ENCODE measurements around the gene TUBGCP3. TPM values are rescaled to one million over a fixed set of nuclear protein-coding genes. Genes with fewer than 3 reads are reported as not detected.

TUBGCP3 gene
- total RNA-seq, 4 donors from 2014 or later: 19.7 to 62.3 (median 38.8) TPM

GRCh38 chr13:112516218-112516617 lies 71.7 kb downstream of the TUBGCP3 start:
- Histone ChIP-seq H3K27ac (no peak overlapping the region), H3K36me3 (no peaks in the 10 kb centered on the region), H3K4me3 (no peak overlapping the region), H3K9me3 (no peaks in the 10 kb centered on the region), H3K4me1 (no peaks in the 10 kb centered on the region), H3K27me3 (no peaks in the 10 kb centered on the region)
- no peak for DNase-seq
- intact Hi-C loops (cut with DNase I; ENCODE audit: low total_unique reads): no loop called here
- no peak for TF ChIP-seq CTCF (IDR thresholded peaks at IDR 0.05)
- no peak for TF ChIP-seq POLR2A (IDR thresholded peaks at IDR 0.05)

- intact Hi-C loops (cut with DNase I; ENCODE audit: low total_unique reads): no loop called here
- no peak for TF ChIP-seq POLR2A (IDR thresholded peaks at IDR 0.05)
- TF ChIP-seq CTCF (IDR thresholded peaks at IDR 0.05): no peak
- H3K36me3 ChIP-seq: no peaks in the 10 kb centered on the region
- DNase-seq: no peak
- no peak overlapping the region for H3K4me3 ChIP-seq
- no peaks in the 10 kb centered on the region for H3K4me1 ChIP-seq
- H3K27me3 ChIP-seq: no peaks in the 10 kb centered on the region
- no peak overlapping the region for H3K27ac ChIP-seq
- no peaks in the 10 kb centered on the region for H3K9me3 ChIP-seq
Observed at GRCh38 chr13:112513761-112514160, 74.2 kb downstream of the TUBGCP3 start.

GRCh38 chr13:112510987-112511685 lies 76.8 kb downstream of the TUBGCP3 start:
- no peak for DNase-seq
- no peaks in the 10 kb centered on the region for H3K9me3 ChIP-seq
- no peak for TF ChIP-seq CTCF (IDR thresholded peaks at IDR 0.05)
- no peak for TF ChIP-seq POLR2A (IDR thresholded peaks at IDR 0.05)
- no peaks in the 10 kb centered on the region for H3K36me3 ChIP-seq
- no peak overlapping the region for H3K27ac ChIP-seq
- intact Hi-C loops (cut with DNase I; ENCODE audit: low total_unique reads): no loop called here
- no peak overlapping the region for H3K4me3 ChIP-seq
- H3K27me3 ChIP-seq: no peaks in the 10 kb centered on the region
- H3K4me1 ChIP-seq: no peaks in the 10 kb centered on the region

- Histone ChIP-seq H3K36me3 (no peaks in the 10 kb centered on the region), H3K4me3 (no peak overlapping the region), H3K9me3 (no peaks in the 10 kb centered on the region), H3K4me1 (no peaks in the 10 kb centered on the region), H3K27ac (no peak overlapping the region), H3K27me3 (no peaks in the 10 kb centered on the region)
- no peak for DNase-seq
- intact Hi-C loops (cut with DNase I; ENCODE audit: low total_unique reads): no loop called here
- TF ChIP-seq POLR2A (IDR thresholded peaks at IDR 0.05) (no peak), CTCF (IDR thresholded peaks at IDR 0.05) (peak in 2 of 4 experiments; percentile 16 to 25)
Observed at GRCh38 chr13:112510002-112510780, 77.8 kb downstream of the TUBGCP3 start.

GRCh38 chr13:112509190-112509589 lies 78.8 kb downstream of the TUBGCP3 start:
- DNase-seq: no peak
- no peaks in the 10 kb centered on the region for H3K9me3 ChIP-seq
- TF ChIP-seq CTCF (IDR thresholded peaks at IDR 0.05) (no peak), POLR2A (IDR thresholded peaks at IDR 0.05) (no peak)
- H3K27ac ChIP-seq: no peak overlapping the region
- no peaks in the 10 kb centered on the region for H3K27me3 ChIP-seq
- no peaks in the 10 kb centered on the region for H3K36me3 ChIP-seq
- intact Hi-C loops (cut with DNase I; ENCODE audit: low total_unique reads): no loop called here
- no peaks in the 10 kb centered on the region for H3K4me1 ChIP-seq
- H3K4me3 ChIP-seq: no peak overlapping the region

Data from uterus (tissue), 4 donors.